C4-2B (cell line): ENCODE results near the gene EXOC6B.

Experiments
- CTCF ChIP-seq: fragments of 450-650 bp; conservative IDR thresholded peaks from 2 replicates; pipeline ENCODE4 v1.5.1; 2017; ENCODE audit warnings: mild to moderate bottlenecking
- ZFX ChIP-seq: fragments of 450-650 bp; IDR thresholded peaks from 2 replicates; pipeline ENCODE4 v1.6.1; 2017

GRCh38 chr2:72361042-72361441 lies 464.8 kb downstream of the EXOC6B start:
- TF ChIP-seq CTCF (no peak), ZFX (no peak)
